Liver (tissue), 3 donors: Measurements from ENCODE around the gene KMT5B.

ENCODE experiments used
- CTCF ChIP-seq: fragments of 150-350 bp; IDR thresholded peaks from 2 replicates; pipeline ENCODE4 v1.5.1; 2017; ENCODE audit warnings: improper control_type of control experiment, low read depth, low read length; ENCODE audit not compliant: missing input control
- HNF4A ChIP-seq, 2 donors: conservative IDR thresholded peaks; 2 replicates each; pipeline ENCODE4 v1.6.1; 2016; ENCODE audit warnings: antibody characterized with exemption in 2 of 2, mild to moderate bottlenecking in 2 of 2
- MAX ChIP-seq: IDR thresholded peaks from 2 replicates; pipeline ENCODE4 v1.6.1; 2016; ENCODE audit warnings: antibody characterized with exemption
- REST ChIP-seq: IDR thresholded peaks from 2 replicates; pipeline ENCODE4 v1.6.1; 2016; ENCODE audit warnings: antibody characterized with exemption, mild to moderate bottlenecking
- donor health status: healthy.
- donor health status: healthy.

- no peak for TF ChIP-seq CTCF
- no peak for TF ChIP-seq HNF4A (conservative IDR thresholded peaks at IDR 0.05)
- TF ChIP-seq REST: no peak
- TF ChIP-seq MAX: no peak
Measured at GRCh38 chr11:68261749-68262543, 48.9 kb upstream of the KMT5B start.
